HG02678 (cell line): ENCODE results near the gene SREK1.
A peak's percentile ranks its signal among the peaks of the same experiment; 100 is the strongest.

Experiments used
- ATAC-seq: cut with Tn5 transposase; IDR thresholded peaks from one replicate; pipeline ENCODE4 v1.9.1; 2021; ENCODE audit warnings: mild to moderate bottlenecking, moderate library complexity; ENCODE audit not compliant: unreplicated experiment

The SREK1 gene

GRCh38 chr5:66164044-66164790 lies 20.1 kb downstream of the SREK1 start:
- ATAC-seq = no peak

- no peak for ATAC-seq
Observed at GRCh38 chr5:66168226-66168625, 24.1 kb downstream of the SREK1 start.

GRCh38 chr5:66169534-66169933 lies 25.4 kb downstream of the SREK1 start:
- ATAC-seq = peak; percentile 51

- ATAC-seq = no peak
Observed at GRCh38 chr5:66170195-66170919, 26.3 kb downstream of the SREK1 start.

GRCh38 chr5:66171349-66172344 lies 27.5 kb downstream of the SREK1 start:
- peak; percentile 85 for ATAC-seq

- ATAC-seq = no peak
Observed at GRCh38 chr5:66174338-66174737, 30.2 kb downstream of the SREK1 start.

- no peak for ATAC-seq
Observed at GRCh38 chr5:66178799-66179198, 34.7 kb downstream of the SREK1 start.

GRCh38 chr5:66179297-66180051 lies 35.4 kb downstream of the SREK1 start:
- ATAC-seq = no peak

GRCh38 chr5:66180282-66181155 lies 36.4 kb downstream of the SREK1 start:
- ATAC-seq = no peak

GRCh38 chr5:66186108-66186507 lies 42.0 kb downstream of the SREK1 start:
- ATAC-seq = no peak

- no peak for ATAC-seq
Observed at GRCh38 chr5:66193419-66193818, 49.3 kb downstream of the SREK1 start.

- no peak for ATAC-seq
Observed at GRCh38 chr5:66197764-66198405, 53.8 kb downstream of the SREK1 start.

GRCh38 chr5:66198837-66199236 lies 54.7 kb downstream of the SREK1 start:
- no peak for ATAC-seq

GRCh38 chr5:66203531-66203930 lies 59.4 kb downstream of the SREK1 start:
- no peak for ATAC-seq

GRCh38 chr5:66206465-66206864 lies 62.4 kb downstream of the SREK1 start:
- no peak for ATAC-seq

GRCh38 chr5:66207800-66208561 lies 63.9 kb downstream of the SREK1 start:
- no peak for ATAC-seq

GRCh38 chr5:66209350-66209749 lies 65.2 kb downstream of the SREK1 start:
- no peak for ATAC-seq

GRCh38 chr5:66209794-66210193 lies 65.7 kb downstream of the SREK1 start:
- no peak for ATAC-seq
